Measurements from ENCODE around the gene PBOV1.

Gene PBOV1

DNA sequence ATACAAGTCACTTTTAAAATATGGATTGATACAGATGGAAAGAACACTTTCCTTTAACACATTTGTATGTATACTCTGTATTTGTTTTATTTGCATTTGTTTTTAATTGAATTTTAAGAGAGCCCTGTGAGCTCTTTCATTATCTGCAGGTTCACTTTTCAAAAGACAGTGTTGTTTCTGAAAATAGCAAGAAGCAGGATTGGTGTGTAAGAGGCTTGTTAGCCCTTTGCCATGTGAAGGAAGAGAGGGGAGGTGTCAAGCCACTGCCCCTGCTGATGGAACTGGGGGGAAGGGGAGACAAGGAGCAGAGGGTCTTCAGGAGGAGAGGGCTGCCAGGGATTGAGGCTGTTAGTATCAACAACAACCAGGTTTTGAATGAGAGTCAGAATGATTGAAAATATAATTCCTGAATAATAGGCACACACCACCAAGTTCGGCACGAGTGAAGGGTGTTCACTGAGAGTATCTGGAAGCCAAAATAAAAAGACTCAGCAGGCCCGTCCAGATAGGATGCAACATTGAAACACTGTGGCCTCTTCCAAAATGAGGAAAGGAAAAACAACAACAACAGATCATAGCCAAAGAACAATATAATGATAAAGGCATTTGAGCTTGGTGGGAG, 12.6 kb upstream of the PBOV1 start:
- no peak for DNase-seq (ENCODE audit: low read depth)
- no peak overlapping the region for H3K4me3 ChIP-seq (ENCODE audit: low read depth, low read length)
- TF ChIP-seq, protein P1, sequence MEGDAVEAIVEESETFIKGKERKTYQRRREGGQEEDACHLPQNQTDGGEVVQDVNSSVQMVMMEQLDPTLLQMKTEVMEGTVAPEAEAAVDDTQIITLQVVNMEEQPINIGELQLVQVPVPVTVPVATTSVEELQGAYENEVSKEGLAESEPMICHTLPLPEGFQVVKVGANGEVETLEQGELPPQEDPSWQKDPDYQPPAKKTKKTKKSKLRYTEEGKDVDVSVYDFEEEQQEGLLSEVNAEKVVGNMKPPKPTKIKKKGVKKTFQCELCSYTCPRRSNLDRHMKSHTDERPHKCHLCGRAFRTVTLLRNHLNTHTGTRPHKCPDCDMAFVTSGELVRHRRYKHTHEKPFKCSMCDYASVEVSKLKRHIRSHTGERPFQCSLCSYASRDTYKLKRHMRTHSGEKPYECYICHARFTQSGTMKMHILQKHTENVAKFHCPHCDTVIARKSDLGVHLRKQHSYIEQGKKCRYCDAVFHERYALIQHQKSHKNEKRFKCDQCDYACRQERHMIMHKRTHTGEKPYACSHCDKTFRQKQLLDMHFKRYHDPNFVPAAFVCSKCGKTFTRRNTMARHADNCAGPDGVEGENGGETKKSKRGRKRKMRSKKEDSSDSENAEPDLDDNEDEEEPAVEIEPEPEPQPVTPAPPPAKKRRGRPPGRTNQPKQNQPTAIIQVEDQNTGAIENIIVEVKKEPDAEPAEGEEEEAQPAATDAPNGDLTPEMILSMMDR (IDR thresholded peaks at IDR 0.05; ENCODE audit: low read depth, low read length, missing control alignments) = no peak

DNA sequence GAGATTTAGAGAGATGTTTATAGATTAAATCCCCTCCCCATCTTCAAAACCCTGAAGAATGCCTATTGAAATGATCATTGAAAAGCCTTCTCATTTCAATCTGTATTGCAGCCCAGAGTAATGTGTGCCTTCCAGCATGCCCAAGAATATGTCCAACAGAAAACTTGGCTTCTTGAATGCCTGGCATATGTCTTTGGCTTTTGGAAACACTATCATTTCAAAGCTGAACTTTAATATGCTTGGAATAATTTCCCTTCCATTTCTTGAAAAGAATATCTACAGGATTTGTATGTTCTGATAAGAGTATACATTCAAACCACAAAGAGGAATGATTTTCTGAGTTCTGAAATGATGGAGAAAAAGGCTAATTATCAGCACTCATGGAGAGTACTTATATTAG, 11.9 kb upstream of the PBOV1 start:
- no peak overlapping the region for H3K4me3 ChIP-seq (ENCODE audit: low read depth, low read length)
- TF ChIP-seq, protein P1 (IDR thresholded peaks at IDR 0.05; ENCODE audit: low read depth, low read length, missing control alignments) = no peak
- no peak for DNase-seq (ENCODE audit: low read depth)

DNA sequence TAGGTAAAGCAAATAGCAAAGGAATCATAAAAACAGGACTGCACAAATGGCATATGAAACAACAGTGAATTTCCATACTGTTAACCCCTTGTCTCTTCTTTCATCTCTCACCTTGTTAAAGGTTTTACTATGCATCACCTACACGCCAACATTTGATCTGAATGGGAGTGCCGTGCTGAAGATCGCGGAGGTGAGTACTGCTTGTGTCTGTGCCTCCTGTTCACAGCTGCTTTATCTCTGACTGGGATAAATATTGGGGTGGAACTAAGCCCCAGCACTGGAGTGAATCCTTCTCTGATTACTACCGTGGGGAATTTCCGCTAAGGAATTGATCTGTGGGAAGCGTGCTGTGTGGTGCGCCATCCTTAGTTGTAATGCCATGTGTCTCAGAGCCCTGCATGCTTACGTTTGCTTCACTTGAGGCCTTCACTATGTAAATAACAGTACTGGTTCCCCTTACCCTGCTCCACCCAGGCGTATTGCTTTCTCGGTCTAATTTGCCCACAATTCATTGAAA, 11.4 kb upstream of the PBOV1 start:
- no peak overlapping the region for H3K4me3 ChIP-seq (ENCODE audit: low read depth, low read length)
- TF ChIP-seq, protein P1 (IDR thresholded peaks at IDR 0.05; ENCODE audit: low read depth, low read length, missing control alignments) = no peak
- DNase-seq (ENCODE audit: low read depth) = no peak

DNA sequence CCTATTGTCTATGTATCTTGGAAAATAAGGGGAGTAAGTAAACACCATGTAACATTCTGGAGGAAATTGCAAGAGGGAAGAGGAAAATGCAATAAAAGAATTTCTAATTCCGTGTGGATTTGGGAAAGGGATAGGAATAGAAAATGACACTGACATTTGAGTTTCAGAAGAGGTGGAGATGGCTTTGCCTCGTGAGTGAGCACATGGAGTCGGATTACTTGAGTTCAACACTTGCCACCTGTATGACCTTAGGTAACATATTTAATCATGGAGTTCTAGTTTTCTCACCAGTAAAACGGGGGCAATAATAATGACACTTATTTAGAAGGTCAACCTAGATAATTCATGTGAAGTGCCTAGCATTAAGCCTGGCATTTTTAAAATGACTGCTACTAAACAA, 10.8 kb upstream of the PBOV1 start:
- H3K4me3 ChIP-seq (ENCODE audit: low read depth, low read length) = no peak overlapping the region
- TF ChIP-seq, protein P1 (IDR thresholded peaks at IDR 0.05; ENCODE audit: low read depth, low read length, missing control alignments) = no peak
- DNase-seq (ENCODE audit: low read depth) = no peak

DNA sequence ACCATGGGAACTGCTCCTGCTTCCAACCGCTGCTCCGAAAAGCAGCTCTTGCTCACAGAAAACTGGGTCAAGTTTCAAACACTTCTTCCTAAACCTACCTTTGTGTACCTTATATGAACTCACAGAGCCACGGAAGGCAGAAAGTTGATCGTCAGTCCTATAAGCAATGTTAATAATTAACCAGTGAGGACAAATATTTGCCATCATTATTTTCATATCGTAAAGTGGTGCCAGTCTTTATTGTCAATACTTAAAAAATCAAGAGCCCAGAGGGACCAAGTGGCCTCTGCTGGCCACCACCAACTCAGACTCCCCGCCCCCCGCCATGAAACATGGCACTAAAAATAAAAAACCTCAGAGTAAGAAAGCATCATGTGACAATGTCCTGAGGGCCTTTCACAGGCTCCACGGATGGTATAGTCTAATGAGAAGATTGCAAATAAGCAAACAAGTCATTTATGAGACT, 9.1 kb upstream of the PBOV1 start:
- TF ChIP-seq, protein P1 (IDR thresholded peaks at IDR 0.05; ENCODE audit: low read depth, low read length, missing control alignments) = no peak
- H3K4me3 ChIP-seq (ENCODE audit: low read depth, low read length) = no peak overlapping the region
- no peak for DNase-seq (ENCODE audit: low read depth)

DNA sequence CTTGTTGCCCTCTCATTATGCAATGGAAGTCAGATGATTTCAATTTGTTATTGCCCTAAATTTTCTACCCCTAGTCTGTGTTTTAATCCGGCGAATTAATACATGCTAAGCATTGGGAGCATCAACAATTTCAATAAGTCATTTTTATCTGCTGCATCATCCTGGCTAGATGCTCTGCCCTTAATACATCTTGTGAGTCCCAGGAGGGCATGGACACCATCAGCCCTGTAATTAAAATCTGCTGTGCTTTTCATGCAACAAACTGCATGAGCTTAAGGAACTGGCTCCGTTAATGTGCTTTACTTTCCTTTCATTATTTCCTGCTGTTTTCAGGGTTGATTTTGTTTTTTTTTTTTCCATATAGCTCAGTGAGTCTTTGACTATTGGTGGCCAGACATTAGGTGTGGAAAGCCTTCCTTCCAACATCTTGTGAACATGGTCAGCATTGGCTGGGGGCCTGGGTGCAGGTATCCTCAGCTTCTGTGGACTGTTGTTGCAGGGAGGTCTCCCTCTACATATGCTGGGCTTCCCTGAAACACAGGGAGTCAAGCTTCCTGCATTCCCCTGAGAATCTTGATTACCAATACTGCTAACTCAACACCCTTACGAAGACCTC, 8.5 kb upstream of the PBOV1 start:
- DNase-seq (ENCODE audit: low read depth) = no peak
- no peak overlapping the region for H3K4me3 ChIP-seq (ENCODE audit: low read depth, low read length)
- TF ChIP-seq, protein P1 (IDR thresholded peaks at IDR 0.05; ENCODE audit: low read depth, low read length, missing control alignments) = no peak
